Transverse colon (tissue), 4 donors: ENCODE results near the gene ABHD6. TPM values are rescaled to one million over a fixed set of nuclear protein-coding genes. Genes with fewer than 3 reads are reported as not detected.

Experiments used
- DNase-seq: peaks from one replicate; pipeline ENCODE4 v3.0.0-alpha.2; 2019
- H3K27ac ChIP-seq, 4 donors: fragments of 200-600 bp; sonication (generic); 2 replicates each; pipeline ENCODE4 v1.5.1; 2016 to 2018; ENCODE audit warnings: inconsistent platforms in 4 of 4
- H3K27me3 ChIP-seq: fragments of 200-600 bp; sonication (generic); 2 replicates; pipeline ENCODE4 v1.5.1; 2017; ENCODE audit warnings: inconsistent platforms
- H3K36me3 ChIP-seq, 4 donors: fragments of 200-600 bp; sonication (generic); 2 replicates each; pipeline ENCODE4 v1.5.1; 2017 to 2019; ENCODE audit warnings: inconsistent platforms in 4 of 4
- H3K4me1 ChIP-seq, 4 donors: fragments of 200-600 bp; sonication (generic); 2 replicates each; pipeline ENCODE4 v1.5.1; 2017 to 2020; ENCODE audit warnings: inconsistent platforms in 4 of 4
- H3K4me3 ChIP-seq, 4 donors: fragments of 200-600 bp; sonication (generic); 1 replicate in 1 of 4; 2 replicates in 3 of 4; pipeline versions ENCODE4 v1.5.1 to v1.6.1; 2017 to 2019; ENCODE audit warnings: inconsistent platforms in 4 of 4
- H3K9me3 ChIP-seq, 2 donors: fragments of 200-600 bp; sonication (generic); 2 replicates each; pipeline ENCODE4 v1.5.1; 2017 to 2019; ENCODE audit warnings: inconsistent platforms in 2 of 2
- CTCF ChIP-seq, 5 experiments: fragments of 200-600 bp in 3 of 5; fragments of 450-650 bp in 2 of 5; sonication (generic) in 3 of 5; IDR thresholded peaks; 1 replicate in 2 of 5; 2 replicates in 3 of 5; pipeline ENCODE4 v1.5.1; 2016 to 2017; ENCODE audit warnings: antibody characterized with exemption in 5 of 5, inconsistent platforms in 3 of 5, mild to moderate bottlenecking in 2 of 5, moderate library complexity in 1 of 5
- EP300 ChIP-seq: sonication (generic); formaldehyde crosslinking; IDR thresholded peaks from one replicate; pipeline ENCODE4 v1.6.1; 2017; ENCODE audit warnings: antibody characterized with exemption, low read depth
- POLR2A ChIP-seq: fragments of 450-650 bp; IDR thresholded peaks from one replicate; pipeline ENCODE4 v1.6.1; 2016; ENCODE audit warnings: antibody characterized with exemption, mild to moderate bottlenecking, moderate library complexity
- POLR2AphosphoS5 ChIP-seq, 3 donors: sonication (generic); formaldehyde crosslinking; IDR thresholded peaks; one replicate each; pipeline ENCODE4 v1.6.1; 2016; ENCODE audit warnings: antibody characterized with exemption in 3 of 3
- WGBS, 2 donors: methylation state at CpG; one replicate each; pipeline ENCODE4 v1.1.5; 2018; ENCODE audit warnings: low coverage in 1 of 2; 5-methylcytosine and 5-hydroxymethylcytosine counted together
- in situ Hi-C, 4 donors: fragments of 200-750 bp; cut with MboI; loops; one replicate each; pipeline versions ENCODE4 v1.15.0 to v1.15.1; 2017; ENCODE audit warnings: low sequenced_read_pairs in 3 of 4, low pct_ligation_motif_present in 1 of 4, low pct_unique_long_range_greater_than_20kb in 1 of 4
- intact Hi-C: fragments of 100-400 bp; cut with DNase I; formaldehyde crosslinking; loops from one replicate; pipeline ENCODE4 v1.15.1; 2023; ENCODE audit warnings: low total_unique reads
- total RNA-seq, 4 donors: library from RNA; depleted of rRNA; stranded (reverse); fragments of >200 nt; gene quantifications; one replicate each; pipeline ENCODE4 v1.1.0, GENCODE V29; 2016

ABHD6 gene
- total RNA-seq, 4 donors from 2014 or later = 5.2 to 68.1 (median 32.0) TPM

GRCh38 chr3:58331593-58332152 lies 94.1 kb downstream of the ABHD6 start:
- peaks cover 5 to 33% (median 19%) of the 10 kb centered on the region in 4 donors for H3K4me1 ChIP-seq
- H3K4me3 ChIP-seq = no peak overlapping the region
- H3K27ac ChIP-seq = no peak overlapping the region
- no peaks in the 10 kb centered on the region for H3K9me3 ChIP-seq
- in situ Hi-C loops (loop anchor here in 1 of 4 donors (10.0 kb wide), 1 partner anchor 163 kb away; the partner anchor contains the start of gene KCTD6), intact Hi-C loops (loop anchor here (2.0 to 5.0 kb wide), 2 partner anchors 86 to 161 kb away; partner anchors contain the start of gene KCTD6)
- WGBS, 2 donors = 82 to 87% methylated on average over 2 to 4 of the region's 4 CpGs
- no peaks in the 10 kb centered on the region for H3K36me3 ChIP-seq
- TF ChIP-seq POLR2A (no peak), POLR2AphosphoS5 (IDR thresholded peaks at IDR 0.05) (no peak), CTCF (IDR thresholded peaks at IDR 0.05) (no peak), EP300 (no peak)
- no peak for DNase-seq
- no peaks in the 10 kb centered on the region for H3K27me3 ChIP-seq

- Histone ChIP-seq H3K4me3 (peak within 1 kb of the TSS; percentile 72 to 96 (median 94)), H3K27me3 (no peaks in the 10 kb centered on the region), H3K36me3 (no peaks in the 10 kb centered on the region), H3K27ac (peak within 1 kb of the TSS; percentile 77 to 86 (median 83)), H3K4me1 (peaks cover 5 to 36% (median 20%) of the 10 kb centered on the region in 4 donors), H3K9me3 (no peaks in the 10 kb centered on the region)
- intact Hi-C loops (loop anchor here (2.0 to 5.0 kb wide), 2 partner anchors 85 to 160 kb away; partner anchors contain the start of gene KCTD6), in situ Hi-C loops (loop anchor here in 1 of 4 donors (10.0 kb wide), 1 partner anchor 162 kb away; the partner anchor contains the start of gene KCTD6)
- TF ChIP-seq CTCF (IDR thresholded peaks at IDR 0.05) = peak in 1 of 5 experiments; percentile 18
- no peak for TF ChIP-seq EP300
- no peak for TF ChIP-seq POLR2A
- peak; percentile 12 to 49 (median 21) for TF ChIP-seq POLR2AphosphoS5 (IDR thresholded peaks at IDR 0.05)
- peak; percentile 86 for DNase-seq
- 0% methylated on average over 30 of the region's 79 CpGs; no CpG with 5 or more reads in 1 of the 2 donors for WGBS, 2 donors
Observed at GRCh38 chr3:58332575-58333188, 95.1 kb downstream of the ABHD6 start, which contains the start of gene PXK. TSS of gene PXK (plus strand) at chr3:58332892. CDS start at chr3:58332989, 97 bp downstream.

GRCh38 chr3:58333206-58334012 lies 95.8 kb downstream of the ABHD6 start:
- Histone ChIP-seq H3K27ac (peak overlapping the region; percentile 77 to 86 (median 83)), H3K9me3 (no peaks in the 10 kb centered on the region), H3K36me3 (no peaks in the 10 kb centered on the region), H3K4me1 (peaks cover 5 to 36% (median 20%) of the 10 kb centered on the region in 4 donors), H3K4me3 (peak overlapping the region; percentile 72 to 96 (median 94)), H3K27me3 (no peaks in the 10 kb centered on the region)
- TF ChIP-seq POLR2A = no peak
- no peak for TF ChIP-seq EP300
- TF ChIP-seq CTCF (IDR thresholded peaks at IDR 0.05) = no peak
- no peak for TF ChIP-seq POLR2AphosphoS5 (IDR thresholded peaks at IDR 0.05)
- WGBS, 2 donors = 1 to 9% methylated on average over 3 to 19 of the region's 37 CpGs
- peak; percentile 30 for DNase-seq
- in situ Hi-C loops (loop anchor here in 1 of 4 donors (10.0 kb wide), 1 partner anchor 161 kb away; the partner anchor contains the start of gene KCTD6), intact Hi-C loops (loop anchor here (2.0 to 5.0 kb wide), 2 partner anchors 84 to 159 kb away; partner anchors contain the start of gene KCTD6)
